Loucy (cell line): ENCODE measurements around the gene ANK3.

Experiments used
- H2AFZ ChIP-seq: fragments of 200-600 bp; sonication (generic); 2 replicates; pipeline ENCODE4 v1.6.0; 2016; ENCODE audit warnings: antibody characterized with exemption, mild to moderate bottlenecking, low read length, moderate library complexity
- H3F3A ChIP-seq: fragments of 200-600 bp; 2 replicates; pipeline ENCODE4 v1.6.0; 2016; ENCODE audit warnings: antibody characterized with exemption, low read depth, mild to moderate bottlenecking
- H3K27me3 ChIP-seq: fragments of 200-600 bp; sonication (generic); 2 replicates; pipeline ENCODE4 v1.6.1; 2014; ENCODE audit warnings: low read length, mild to moderate bottlenecking; ENCODE audit not compliant: insufficient read depth, poor library complexity, severe bottlenecking
- H3K36me3 ChIP-seq: fragments of 200-600 bp; sonication (generic); 2 replicates; pipeline ENCODE4 v1.6.1; 2016; ENCODE audit warnings: low read length; ENCODE audit not compliant: insufficient read depth
- H3K4me1 ChIP-seq: fragments of 200-600 bp; sonication (generic); 2 replicates; pipeline ENCODE4 v1.5.1; 2014; ENCODE audit warnings: low read length, mild to moderate bottlenecking; ENCODE audit not compliant: insufficient read depth, poor library complexity, severe bottlenecking
- H3K4me2 ChIP-seq: fragments of 200-600 bp; sonication (generic); 2 replicates; pipeline ENCODE4 v1.6.0; 2014; ENCODE audit warnings: antibody characterized with exemption, low read length, low read depth, mild to moderate bottlenecking; ENCODE audit not compliant: poor library complexity, severe bottlenecking
- H3K4me3 ChIP-seq: fragments of 200-600 bp; sonication (generic); 2 replicates; pipeline ENCODE4 v1.5.1; 2014; ENCODE audit warnings: low read length, mild to moderate bottlenecking, mixed read lengths; ENCODE audit not compliant: poor library complexity, severe bottlenecking
- H3K79me2 ChIP-seq: fragments of 200-600 bp; sonication (generic); 2 replicates; pipeline ENCODE4 v1.6.1; 2014; ENCODE audit warnings: low read length; ENCODE audit not compliant: insufficient read depth
- H3K9ac ChIP-seq: fragments of 200-600 bp; sonication (generic); 2 replicates; pipeline ENCODE4 v1.6.0; 2014; ENCODE audit warnings: mild to moderate bottlenecking, low read depth, low read length, moderate library complexity; ENCODE audit not compliant: poor library complexity, severe bottlenecking
- H3K9me2 ChIP-seq: fragments of 200-600 bp; sonication (generic); replicated peaks from 2 replicates; pipeline ENCODE4 v1.6.1; 2016; ENCODE audit warnings: low read depth, low read length, mixed read lengths
- H3K9me3 ChIP-seq: fragments of 200-600 bp; sonication (generic); 2 replicates; pipeline ENCODE4 v1.6.1; 2014; ENCODE audit warnings: mild to moderate bottlenecking, antibody characterized with exemption, low read length, low read depth; ENCODE audit not compliant: insufficient read depth
- H4K20me1 ChIP-seq: fragments of 200-600 bp; sonication (generic); 2 replicates; pipeline ENCODE4 v1.6.0; 2014; ENCODE audit warnings: antibody characterized with exemption, low read length, mild to moderate bottlenecking; ENCODE audit not compliant: insufficient read depth, poor library complexity, severe bottlenecking
- EZH2phosphoT487 ChIP-seq: fragments of 200-600 bp; IDR thresholded peaks from 2 replicates; pipeline ENCODE4 v1.6.1; 2018; ENCODE audit warnings: antibody characterized with exemption, mild to moderate bottlenecking, moderate library complexity, borderline replicate concordance
- TF ChIP-seq, protein P1 (sequence below): fragments of 200-600 bp; sonication (generic); conservative IDR thresholded peaks from 2 replicates; pipeline ENCODE4 v1.5.1; 2014; ENCODE audit warnings: mild to moderate bottlenecking, antibody characterized with exemption, low read length

The ANK3 gene

DNA sequence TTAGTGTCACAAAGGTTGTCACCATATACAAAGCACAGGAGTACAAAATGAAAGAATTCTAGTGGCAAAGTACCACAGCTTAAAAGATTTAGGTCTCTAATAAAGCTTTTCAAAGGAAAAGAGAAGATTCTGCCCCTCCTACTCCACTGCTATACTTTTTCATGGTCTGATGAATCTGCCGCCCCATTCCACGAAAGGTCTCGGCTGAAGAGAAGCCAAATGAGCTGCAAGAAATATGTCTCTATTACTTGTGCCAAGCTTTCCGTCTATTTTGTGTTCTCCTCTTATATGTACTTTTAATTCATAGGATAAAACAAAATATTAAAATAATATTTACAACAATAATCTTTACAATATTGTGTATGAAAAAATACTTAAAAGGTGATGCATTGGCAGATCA is 222.6 kb downstream of the ANK3 start:
- Histone ChIP-seq H3K9ac (no peak overlapping the region), H3K27me3 (no peaks in the 10 kb centered on the region), H3K9me3 (no peaks in the 10 kb centered on the region), H3K4me3 (no peak overlapping the region), H3K79me2 (no peaks in the 10 kb centered on the region), H3K4me2 (no peak overlapping the region), H3K36me3 (no peaks in the 10 kb centered on the region), H4K20me1 (no peaks in the 10 kb centered on the region), H2AFZ (no peak overlapping the region), H3K4me1 (no peaks in the 10 kb centered on the region), H3K9me2 (no peaks in the 10 kb centered on the region), H3F3A (no peaks in the 10 kb centered on the region)
- TF ChIP-seq, protein P1, sequence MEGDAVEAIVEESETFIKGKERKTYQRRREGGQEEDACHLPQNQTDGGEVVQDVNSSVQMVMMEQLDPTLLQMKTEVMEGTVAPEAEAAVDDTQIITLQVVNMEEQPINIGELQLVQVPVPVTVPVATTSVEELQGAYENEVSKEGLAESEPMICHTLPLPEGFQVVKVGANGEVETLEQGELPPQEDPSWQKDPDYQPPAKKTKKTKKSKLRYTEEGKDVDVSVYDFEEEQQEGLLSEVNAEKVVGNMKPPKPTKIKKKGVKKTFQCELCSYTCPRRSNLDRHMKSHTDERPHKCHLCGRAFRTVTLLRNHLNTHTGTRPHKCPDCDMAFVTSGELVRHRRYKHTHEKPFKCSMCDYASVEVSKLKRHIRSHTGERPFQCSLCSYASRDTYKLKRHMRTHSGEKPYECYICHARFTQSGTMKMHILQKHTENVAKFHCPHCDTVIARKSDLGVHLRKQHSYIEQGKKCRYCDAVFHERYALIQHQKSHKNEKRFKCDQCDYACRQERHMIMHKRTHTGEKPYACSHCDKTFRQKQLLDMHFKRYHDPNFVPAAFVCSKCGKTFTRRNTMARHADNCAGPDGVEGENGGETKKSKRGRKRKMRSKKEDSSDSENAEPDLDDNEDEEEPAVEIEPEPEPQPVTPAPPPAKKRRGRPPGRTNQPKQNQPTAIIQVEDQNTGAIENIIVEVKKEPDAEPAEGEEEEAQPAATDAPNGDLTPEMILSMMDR = no peak
- TF ChIP-seq EZH2phosphoT487 = no peak

DNA sequence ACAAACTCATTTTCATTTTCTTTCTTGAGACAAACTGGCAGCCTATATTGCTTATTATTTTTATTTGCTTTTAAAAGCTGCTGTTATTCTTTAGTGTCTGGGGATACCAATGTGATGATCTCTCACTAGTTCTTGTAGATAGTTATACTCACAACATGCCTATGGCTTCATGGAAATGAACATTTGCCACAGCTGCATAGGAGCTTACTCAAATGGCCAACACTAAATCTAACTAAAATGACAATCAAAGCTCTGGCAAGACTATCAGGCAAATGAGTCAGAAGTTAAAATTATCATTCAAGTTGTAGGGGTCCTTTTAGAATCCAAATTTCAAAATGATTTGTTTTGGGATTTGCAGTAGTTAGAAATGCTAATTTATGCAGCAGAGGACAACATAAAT is 225.9 kb downstream of the ANK3 start:
- no peak for TF ChIP-seq EZH2phosphoT487
- TF ChIP-seq, protein P1 = no peak
- H3K79me2 ChIP-seq = no peaks in the 10 kb centered on the region
- no peaks in the 10 kb centered on the region for H3K9me2 ChIP-seq
- H3K9ac ChIP-seq = no peak overlapping the region
- H4K20me1 ChIP-seq = no peaks in the 10 kb centered on the region
- no peak overlapping the region for H3K4me3 ChIP-seq
- no peaks in the 10 kb centered on the region for H3K36me3 ChIP-seq
- H3F3A ChIP-seq = no peaks in the 10 kb centered on the region
- H3K27me3 ChIP-seq = no peaks in the 10 kb centered on the region
- no peaks in the 10 kb centered on the region for H3K9me3 ChIP-seq
- H2AFZ ChIP-seq = no peak overlapping the region
- H3K4me1 ChIP-seq = no peaks in the 10 kb centered on the region
- H3K4me2 ChIP-seq = no peak overlapping the region

DNA sequence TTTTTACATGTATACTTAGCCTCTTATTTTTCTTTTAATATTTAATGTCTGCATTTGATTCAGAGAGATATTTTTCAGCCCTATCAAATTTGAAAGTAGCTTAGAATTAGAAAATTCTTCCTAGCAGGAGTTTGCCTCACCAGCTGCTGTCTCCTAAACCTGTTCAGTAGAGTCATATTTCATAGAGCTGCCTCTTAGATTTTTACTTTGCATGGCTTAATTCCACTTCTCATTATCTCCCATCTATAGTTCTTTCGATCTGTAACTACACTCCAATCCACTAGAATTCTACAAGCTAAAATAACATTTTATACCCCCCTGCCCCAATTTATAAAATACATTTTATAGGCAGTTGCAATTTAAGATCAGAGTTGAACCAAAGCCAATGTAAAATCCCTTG is 227.0 kb downstream of the ANK3 start:
- H3K9ac ChIP-seq = no peak overlapping the region
- no peaks in the 10 kb centered on the region for H3K4me1 ChIP-seq
- no peaks in the 10 kb centered on the region for H3F3A ChIP-seq

DNA sequence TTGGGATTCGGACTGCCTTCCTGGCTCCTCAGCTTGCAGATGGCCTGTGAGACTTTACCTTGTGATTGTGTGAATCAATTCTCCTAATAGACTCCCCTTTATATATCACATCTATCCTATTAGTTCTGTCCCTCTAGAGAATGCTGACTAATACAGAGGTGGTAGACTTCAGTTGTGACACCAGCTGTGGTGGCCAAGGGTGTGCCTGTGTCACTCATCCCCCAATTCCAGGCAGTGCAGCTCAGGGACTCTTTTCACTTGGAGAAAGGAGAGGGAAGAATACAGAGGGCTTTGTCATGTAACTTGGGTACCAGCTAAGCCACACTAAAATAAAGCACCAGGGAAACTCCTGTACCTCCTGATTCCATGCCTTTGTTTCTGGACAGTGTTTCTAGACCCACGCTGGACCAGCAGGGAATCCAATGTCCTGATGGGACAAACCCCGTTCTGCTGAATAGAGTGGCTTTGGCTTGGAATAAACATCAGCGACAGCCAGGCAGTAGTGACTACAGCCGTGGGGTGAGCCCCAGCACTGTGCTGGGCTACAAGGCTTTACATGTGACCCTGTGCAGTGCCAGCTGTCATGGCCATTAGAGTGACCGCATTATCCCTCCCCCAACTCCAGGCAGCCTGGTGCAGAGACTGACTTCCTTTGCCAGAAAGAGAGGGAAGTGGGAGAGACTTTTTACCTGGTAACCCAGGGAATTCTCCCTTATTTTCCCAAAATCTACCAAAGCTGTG is 233.6 kb downstream of the ANK3 start:
- Histone ChIP-seq H3K79me2 (no peaks in the 10 kb centered on the region), H3K36me3 (no peaks in the 10 kb centered on the region), H3K4me2 (no peak overlapping the region), H3F3A (no peaks in the 10 kb centered on the region), H4K20me1 (no peaks in the 10 kb centered on the region), H3K4me1 (no peaks in the 10 kb centered on the region), H3K9me2 (no peaks in the 10 kb centered on the region), H3K9ac (no peak overlapping the region), H3K9me3 (no peaks in the 10 kb centered on the region), H3K27me3 (no peaks in the 10 kb centered on the region), H2AFZ (no peak overlapping the region), H3K4me3 (no peak overlapping the region)
- TF ChIP-seq, protein P1 = no peak
- no peak for TF ChIP-seq EZH2phosphoT487

More for the DNA sequence above, 227.0 kb downstream of the ANK3 start:
- Histone ChIP-seq H3K9me2 (no peaks in the 10 kb centered on the region), H3K36me3 (no peaks in the 10 kb centered on the region), H3K27me3 (no peaks in the 10 kb centered on the region), H3K4me3 (no peak overlapping the region), H3K4me2 (no peak overlapping the region), H3K79me2 (no peaks in the 10 kb centered on the region), H3K9me3 (no peaks in the 10 kb centered on the region), H2AFZ (no peak overlapping the region), H4K20me1 (no peaks in the 10 kb centered on the region)
- no peak for TF ChIP-seq EZH2phosphoT487
